GM19043 (cell line): ENCODE data around the gene CYFIP1.

Experiments used
- ATAC-seq: cut with Tn5 transposase; IDR thresholded peaks from one replicate; pipeline ENCODE4 v1.9.1; 2021; ENCODE audit warnings: low read depth; ENCODE audit not compliant: unreplicated experiment

Gene CYFIP1

GRCh38 chr15:22831473-22831872 is 148.7 kb downstream of the CYFIP1 start:
- ATAC-seq: no peak

- no peak for ATAC-seq
These were observed 153.0 kb downstream of the CYFIP1 start for GRCh38 chr15:22827125-22827524.

- ATAC-seq: no peak
These were observed 156.6 kb downstream of the CYFIP1 start for GRCh38 chr15:22823495-22824128.

GRCh38 chr15:22819651-22820050 is 160.5 kb downstream of the CYFIP1 start:
- no peak for ATAC-seq
